NCI-H1105 treated with DMSO at 0.1 percent for 48 hours (cell line): ENCODE data around the gene ASGR2.
A peak's percentile ranks its signal among the peaks of the same experiment; 100 is the strongest.
"Not testable (repeated sequence)": the region's sequence is repeated elsewhere in the genome, so short reads cannot be mapped to it uniquely, and the experiment has no call there.

Source experiments
- DNase-seq: peaks from one replicate; lab custom pipeline; 2025; lab: John Stamatoyannopoulos, UW

Gene ASGR2

GRCh38 chr17:7124923-7125322 lies 10.3 kb upstream of the ASGR2 start:
- no peak for DNase-seq

GRCh38 chr17:7123844-7124243 lies 9.2 kb upstream of the ASGR2 start:
- no peak for DNase-seq

GRCh38 chr17:7122381-7122780 lies 7.8 kb upstream of the ASGR2 start:
- no peak for DNase-seq

- not testable (repeated sequence) for DNase-seq
These were observed 6.0 kb upstream of the ASGR2 start for GRCh38 chr17:7120635-7121034.

- no peak for DNase-seq
These were observed 5.5 kb upstream of the ASGR2 start for GRCh38 chr17:7120123-7120522.

GRCh38 chr17:7119314-7119713 lies 4.7 kb upstream of the ASGR2 start:
- DNase-seq = no peak

GRCh38 chr17:7114875-7115614 lies 423 bp upstream of the ASGR2 start:
- no peak for DNase-seq

- no peak for DNase-seq
These were observed 1.1 kb downstream of the ASGR2 start for GRCh38 chr17:7113273-7114071.

GRCh38 chr17:7112510-7113108 lies 2.0 kb downstream of the ASGR2 start:
- no peak for DNase-seq

- no peak for DNase-seq
These were observed 2.7 kb downstream of the ASGR2 start for GRCh38 chr17:7111784-7112509.

GRCh38 chr17:7110617-7111306 lies 3.9 kb downstream of the ASGR2 start:
- no peak for DNase-seq

- no peak for DNase-seq
These were observed 4.9 kb downstream of the ASGR2 start for GRCh38 chr17:7109461-7110322.

- DNase-seq = no peak
These were observed 5.6 kb downstream of the ASGR2 start for GRCh38 chr17:7108981-7109380.

GRCh38 chr17:7108560-7108925 lies 6.1 kb downstream of the ASGR2 start:
- DNase-seq = no peak

- DNase-seq = no peak
These were observed 6.6 kb downstream of the ASGR2 start for GRCh38 chr17:7107795-7108559.

GRCh38 chr17:7107012-7107754 lies 7.4 kb downstream of the ASGR2 start:
- DNase-seq = peak; percentile 76

GRCh38 chr17:7102421-7102820 lies 12.2 kb downstream of the ASGR2 start:
- no peak for DNase-seq

- no peak for DNase-seq
These were observed 13.1 kb downstream of the ASGR2 start for GRCh38 chr17:7101531-7101930.

- DNase-seq = not testable (repeated sequence)
These were observed 13.8 kb downstream of the ASGR2 start for GRCh38 chr17:7100641-7101379.
